GM13977 (cell line): ENCODE measurements around the gene CDC42SE2.

Experiments
- DNase-seq: peaks from one replicate; pipeline ENCODE4 v3.0.0; 2012; ENCODE audit warnings: low spot score
- in situ Hi-C: fragments of 300-500 bp; cut with MboI; formaldehyde crosslinking; loops from one replicate; pipeline ENCODE4 v1.12.0; 2022; ENCODE audit warnings: low sequenced_read_pairs, low pct_unique_long_range_greater_than_20kb, mixed read lengths, inconsistent platforms; ENCODE audit not compliant: unreplicated experiment
- TF ChIP-seq, protein P1 (sequence below): IDR thresholded peaks from 2 replicates; pipeline ENCODE4 v1.5.1; 2012; ENCODE audit warnings: mild to moderate bottlenecking, control low read depth; ENCODE audit not compliant: insufficient read depth; ENCODE audit errors: extremely low read depth, missing control alignments

Gene CDC42SE2

DNA sequence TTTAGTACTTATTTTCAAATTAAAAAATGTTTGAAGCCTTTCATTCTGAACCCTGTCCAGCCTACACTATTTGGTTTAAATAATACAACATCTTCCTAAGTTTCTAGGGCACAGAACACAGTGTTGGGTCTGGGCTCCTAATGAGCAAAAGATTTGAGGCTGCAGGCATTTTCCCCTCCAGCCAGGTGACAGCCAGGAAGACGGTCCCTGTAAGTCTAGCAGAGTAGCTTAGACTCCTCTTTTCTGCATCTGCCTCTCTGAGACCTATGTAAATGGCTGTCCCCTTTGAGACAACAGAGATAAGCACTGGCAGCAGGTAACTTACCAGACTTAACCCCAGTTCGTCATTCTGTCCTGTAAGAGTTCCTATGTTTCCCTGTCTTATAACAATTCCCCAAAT lies 141.8 kb downstream of the CDC42SE2 start:
- no peak for DNase-seq
- in situ Hi-C loops: no loop called here
- TF ChIP-seq, protein P1, sequence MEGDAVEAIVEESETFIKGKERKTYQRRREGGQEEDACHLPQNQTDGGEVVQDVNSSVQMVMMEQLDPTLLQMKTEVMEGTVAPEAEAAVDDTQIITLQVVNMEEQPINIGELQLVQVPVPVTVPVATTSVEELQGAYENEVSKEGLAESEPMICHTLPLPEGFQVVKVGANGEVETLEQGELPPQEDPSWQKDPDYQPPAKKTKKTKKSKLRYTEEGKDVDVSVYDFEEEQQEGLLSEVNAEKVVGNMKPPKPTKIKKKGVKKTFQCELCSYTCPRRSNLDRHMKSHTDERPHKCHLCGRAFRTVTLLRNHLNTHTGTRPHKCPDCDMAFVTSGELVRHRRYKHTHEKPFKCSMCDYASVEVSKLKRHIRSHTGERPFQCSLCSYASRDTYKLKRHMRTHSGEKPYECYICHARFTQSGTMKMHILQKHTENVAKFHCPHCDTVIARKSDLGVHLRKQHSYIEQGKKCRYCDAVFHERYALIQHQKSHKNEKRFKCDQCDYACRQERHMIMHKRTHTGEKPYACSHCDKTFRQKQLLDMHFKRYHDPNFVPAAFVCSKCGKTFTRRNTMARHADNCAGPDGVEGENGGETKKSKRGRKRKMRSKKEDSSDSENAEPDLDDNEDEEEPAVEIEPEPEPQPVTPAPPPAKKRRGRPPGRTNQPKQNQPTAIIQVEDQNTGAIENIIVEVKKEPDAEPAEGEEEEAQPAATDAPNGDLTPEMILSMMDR: no peak

DNA sequence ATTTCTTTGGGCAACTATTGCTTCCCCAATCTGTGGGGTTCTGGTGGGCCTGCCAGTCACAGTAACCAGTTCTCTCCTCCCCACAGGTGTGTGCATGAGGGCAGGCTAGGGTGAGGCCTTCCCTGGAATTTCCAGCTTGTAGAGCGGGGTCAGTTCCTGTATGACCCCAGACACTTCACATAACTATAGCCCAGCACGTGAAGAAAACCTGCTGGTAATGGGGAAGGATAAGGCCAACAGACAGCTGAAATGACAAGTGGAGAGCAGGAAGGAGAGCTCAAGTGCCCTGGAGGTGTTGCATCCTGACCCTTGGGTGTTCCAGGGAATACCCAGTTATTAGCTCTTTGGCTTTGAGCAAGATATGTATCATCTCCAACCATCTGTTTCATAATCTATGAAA lies 142.2 kb downstream of the CDC42SE2 start:
- TF ChIP-seq, protein P1: no peak

DNA sequence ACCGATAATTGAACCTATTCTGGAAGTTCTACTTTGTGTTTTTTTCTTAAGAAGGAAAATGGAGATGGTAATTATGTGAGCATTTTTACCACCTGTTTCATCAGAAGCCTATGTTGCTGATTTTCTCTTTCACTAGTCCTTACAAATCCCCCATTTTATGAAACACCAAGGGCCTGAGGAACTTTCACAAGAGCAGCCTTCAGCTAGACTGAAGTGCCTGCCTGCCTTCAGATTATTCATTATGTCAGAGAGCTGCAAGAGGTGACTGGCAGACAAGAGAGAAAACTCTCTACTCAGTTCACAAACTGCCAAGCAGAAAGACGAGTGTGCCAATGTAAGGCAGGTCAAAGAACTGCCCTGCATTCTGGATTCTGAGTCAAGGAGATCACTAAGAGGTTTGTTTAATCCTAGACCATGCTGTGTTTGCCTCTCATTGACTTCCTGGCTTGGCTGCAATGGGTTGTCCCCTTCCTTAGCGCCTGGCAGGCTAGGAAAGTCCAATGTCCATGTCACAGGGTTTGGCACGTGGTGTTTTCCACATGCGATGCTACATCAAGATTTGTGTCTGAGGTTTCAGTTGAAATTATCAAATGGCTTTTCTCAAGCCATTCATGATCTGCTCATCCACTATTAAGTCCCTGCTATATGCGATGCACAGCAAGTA lies 143.3 kb downstream of the CDC42SE2 start:
- in situ Hi-C loops: no loop called here
- TF ChIP-seq, protein P1: no peak
- DNase-seq: no peak

More for the DNA sequence above, 142.2 kb downstream of the CDC42SE2 start:
- DNase-seq: no peak
- in situ Hi-C loops: no loop called here

DNA sequence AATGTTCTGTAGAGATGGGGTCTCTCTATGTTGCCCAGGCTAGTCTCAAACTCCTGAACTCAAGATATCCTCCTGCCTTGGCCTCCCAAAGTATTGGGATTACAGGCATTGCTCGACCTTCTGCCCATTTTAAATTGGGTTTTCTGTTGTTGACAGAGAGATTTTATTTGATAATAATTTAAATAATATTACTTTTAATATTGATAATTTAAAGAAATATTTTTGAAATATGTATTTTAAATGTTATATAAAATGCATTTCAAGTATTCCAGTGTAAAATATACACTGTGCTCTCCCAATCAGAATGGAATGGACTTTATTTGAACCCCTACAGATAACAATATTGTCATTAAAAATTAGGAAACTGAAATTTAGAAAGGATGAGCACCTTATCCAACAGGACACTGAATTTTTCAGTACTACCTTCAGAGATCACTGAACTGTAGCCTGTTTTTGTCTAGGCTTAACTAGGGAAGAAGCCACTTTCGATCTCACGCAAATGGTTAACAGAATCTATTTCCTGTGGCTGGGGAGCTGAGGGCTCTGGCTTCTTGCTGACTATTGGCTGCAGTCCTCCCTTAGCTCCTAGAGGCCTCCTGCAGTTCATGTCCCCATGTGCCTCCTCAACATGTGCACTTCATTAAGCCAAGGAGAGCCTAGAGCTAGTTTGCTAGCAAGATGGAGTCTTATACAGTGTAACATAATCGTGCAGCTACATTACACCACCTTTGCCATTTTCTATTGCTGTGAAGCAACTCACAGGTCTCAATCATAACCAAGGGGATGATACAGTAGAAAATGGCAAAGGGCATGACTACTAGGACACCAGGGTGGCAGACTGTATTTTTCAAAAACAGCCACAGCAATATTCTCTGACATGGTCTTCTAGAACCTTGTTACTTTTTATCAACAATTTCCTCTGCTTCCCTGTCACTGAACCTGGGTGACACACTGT lies 150.0 kb downstream of the CDC42SE2 start:
- in situ Hi-C loops: no loop called here
- DNase-seq: peak; percentile 21
- TF ChIP-seq, protein P1: no peak

- peak; percentile 39 for DNase-seq
- TF ChIP-seq, protein P1: no peak
- in situ Hi-C loops: no loop called here
These were observed 152.9 kb downstream of the CDC42SE2 start for GRCh38 chr5:131416729-131417128.

DNA sequence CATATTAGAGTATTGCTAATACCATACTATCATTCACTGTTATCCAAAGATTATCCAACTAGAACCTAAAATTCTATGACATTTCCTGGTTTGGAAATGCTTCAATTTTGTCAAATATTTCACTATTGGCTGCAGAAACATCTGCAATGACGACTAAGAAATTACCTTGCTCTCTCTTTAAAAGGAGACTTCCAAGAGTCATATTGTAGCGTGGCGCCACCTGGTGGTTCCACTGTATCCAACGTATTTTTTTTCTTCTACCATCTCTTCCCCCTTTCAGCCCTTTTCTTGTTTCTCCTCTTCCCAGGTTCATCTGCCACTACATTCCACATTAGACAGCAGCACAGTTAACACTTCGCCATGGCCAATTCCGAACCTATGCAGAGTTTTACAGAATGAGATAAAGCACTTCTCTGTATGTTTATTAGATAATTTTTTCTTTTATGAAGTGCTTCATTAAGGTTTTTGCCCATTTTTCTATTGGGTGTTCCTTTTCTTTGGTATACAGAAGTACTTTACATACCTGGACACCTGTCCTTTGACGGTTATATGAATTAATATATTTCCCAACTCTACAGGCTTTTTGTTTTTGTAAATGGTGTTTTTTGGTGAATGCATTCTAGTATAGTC lies 153.5 kb downstream of the CDC42SE2 start:
- DNase-seq: peak; percentile 47
- TF ChIP-seq, protein P1: peak; percentile 69
- in situ Hi-C loops: no loop called here
